NCI-H2171 treated with DMSO at 0.1 percent for 48 hours (cell line): ENCODE results near the gene NLRP11.
"Not testable (repeated sequence)": the region's sequence is repeated elsewhere in the genome, so short reads cannot be mapped to it uniquely, and the experiment has no call there.

ENCODE experiments used
- DNase-seq: peaks from one replicate; lab custom pipeline; 2025; lab: John Stamatoyannopoulos, UW

The NLRP11 gene

GRCh38 chr19:55778331-55778730 lies 53.5 kb downstream of the NLRP11 start:
- DNase-seq: no peak

GRCh38 chr19:55777528-55777927 lies 54.3 kb downstream of the NLRP11 start:
- DNase-seq: no peak

- not testable (repeated sequence) for DNase-seq
Measured at GRCh38 chr19:55769632-55770031, 62.2 kb downstream of the NLRP11 start.

GRCh38 chr19:55768818-55769217 lies 63.0 kb downstream of the NLRP11 start, which contains the start of gene RFPL4AL1:
RFPL4AL1 (plus strand) TSS chr19:55769118; CDS start chr19:55771805, 2,687 bp downstream.
- DNase-seq: not testable (repeated sequence)

GRCh38 chr19:55766466-55766865 lies 65.3 kb downstream of the NLRP11 start:
- no peak for DNase-seq

GRCh38 chr19:55758797-55759196 lies 73.0 kb downstream of the NLRP11 start, which contains the start of gene RFPL4A:
RFPL4A (plus strand) TSS chr19:55759097; CDS start chr19:55761801, 2,704 bp downstream.
- DNase-seq: not testable (repeated sequence)

- DNase-seq: not testable (repeated sequence)
Measured at GRCh38 chr19:55756808-55757207, 75.0 kb downstream of the NLRP11 start.

- no peak for DNase-seq
Measured at GRCh38 chr19:55753401-55753800, 78.4 kb downstream of the NLRP11 start.

GRCh38 chr19:55750715-55751114 lies 81.1 kb downstream of the NLRP11 start:
- DNase-seq: no peak

GRCh38 chr19:55738302-55738701 lies 93.5 kb downstream of the NLRP11 start, which contains the start of gene NLRP9:
NLRP9 (minus strand) TSS chr19:55738402; CDS start chr19:55738374, 28 bp downstream.
- DNase-seq: no peak
